Measurements from ENCODE around the gene PTPRT.

Gene PTPRT

DNA sequence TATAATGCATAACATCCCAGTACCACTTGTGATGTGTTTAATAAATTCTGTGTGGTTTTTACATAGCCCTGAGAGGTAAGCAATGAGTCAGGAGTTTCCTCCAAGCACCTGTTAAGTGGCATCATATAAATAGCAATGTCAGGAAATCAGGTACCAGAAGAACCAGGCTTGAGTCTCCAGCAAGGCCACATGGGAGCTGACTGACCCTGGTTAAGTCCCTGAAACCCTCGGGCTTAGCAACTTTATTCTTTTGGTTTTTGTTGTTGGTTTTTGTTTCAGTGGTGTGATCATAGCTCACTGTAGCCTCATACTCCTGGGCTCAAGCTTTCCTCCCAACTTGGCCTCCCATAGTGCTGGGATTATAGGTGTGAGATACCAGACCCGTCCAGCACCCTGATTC lies 70.0 kb downstream of the PTPRT start:
- DNase-seq (ENCODE audit: low read depth), result no peak

DNA sequence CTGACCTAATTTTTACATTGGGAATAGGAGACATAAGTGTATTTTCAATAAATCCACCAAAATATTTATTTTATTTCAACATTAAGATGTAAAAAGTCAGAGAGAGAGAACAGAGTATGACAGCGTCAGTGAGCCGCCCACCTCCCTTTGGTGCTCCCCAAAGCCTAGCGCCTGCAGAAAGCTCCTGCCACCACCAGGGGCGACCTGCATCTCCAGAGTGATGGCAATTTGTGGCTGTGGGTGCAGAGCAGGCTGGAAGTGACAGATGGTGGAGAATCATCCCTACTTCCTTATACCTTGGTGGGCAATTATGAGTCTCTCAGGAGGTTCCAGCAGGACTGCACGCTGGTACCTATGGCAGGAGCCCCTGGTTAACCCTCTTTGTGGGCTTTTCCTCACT lies 87.3 kb downstream of the PTPRT start:
- no peak for DNase-seq (ENCODE audit: low read depth)

DNA sequence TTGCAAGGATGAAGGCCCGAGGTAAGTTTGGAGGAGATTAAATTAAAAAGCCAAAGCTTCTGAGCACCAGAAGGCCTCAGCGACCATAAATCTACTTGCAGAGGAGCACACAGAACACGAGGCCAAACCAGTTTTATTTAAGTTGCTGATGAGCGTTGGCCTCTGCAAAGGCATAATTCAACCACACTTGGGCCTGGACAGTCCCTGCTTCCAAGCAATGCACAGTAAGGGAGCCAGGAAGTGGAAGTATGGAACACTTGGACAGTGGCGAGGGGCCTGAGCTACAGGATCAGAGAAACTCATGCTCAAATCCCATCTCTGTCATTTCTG lies 92.8 kb downstream of the PTPRT start:
- no peak for DNase-seq (ENCODE audit: low read depth)

DNA sequence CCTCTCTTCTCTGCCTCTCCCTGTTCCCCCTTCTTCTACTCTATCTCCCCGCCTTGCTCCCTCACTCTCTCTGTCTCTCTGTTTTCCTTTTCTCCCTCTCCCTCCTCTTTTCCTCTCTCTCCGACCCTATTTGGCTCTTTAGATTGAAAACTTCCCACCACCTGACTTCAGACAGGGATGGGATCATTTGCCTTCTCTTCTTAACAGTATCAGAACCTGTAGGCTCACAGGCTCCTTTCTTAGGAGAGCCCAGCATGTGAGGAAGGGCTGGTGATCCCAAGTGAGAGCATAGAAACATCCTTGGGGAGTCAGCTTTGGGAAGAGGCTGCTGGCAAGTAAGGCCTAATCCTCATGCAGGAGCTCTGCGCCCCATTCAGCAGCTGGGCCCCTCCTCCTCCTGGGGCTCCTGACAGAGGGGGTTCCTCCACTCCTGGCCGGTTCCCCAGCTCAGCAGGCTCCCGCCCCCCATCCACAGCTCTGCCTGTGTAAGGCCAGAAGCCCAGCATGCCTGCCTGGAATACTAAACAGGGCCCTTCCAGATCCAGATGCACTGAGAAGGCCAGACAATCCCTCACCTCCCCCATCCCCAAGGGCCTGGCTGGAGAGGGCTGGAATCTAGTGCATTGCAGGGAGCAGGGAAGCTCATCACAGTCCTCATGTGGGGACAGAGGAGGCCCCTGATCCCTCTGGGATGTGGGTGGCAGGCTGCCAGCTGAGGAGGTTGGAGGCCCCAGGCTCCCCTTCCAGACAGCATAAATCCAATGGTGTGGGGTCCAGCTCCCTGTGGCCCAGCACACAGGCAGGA lies 93.4 kb downstream of the PTPRT start:
- no peak for DNase-seq (ENCODE audit: low read depth)

DNA sequence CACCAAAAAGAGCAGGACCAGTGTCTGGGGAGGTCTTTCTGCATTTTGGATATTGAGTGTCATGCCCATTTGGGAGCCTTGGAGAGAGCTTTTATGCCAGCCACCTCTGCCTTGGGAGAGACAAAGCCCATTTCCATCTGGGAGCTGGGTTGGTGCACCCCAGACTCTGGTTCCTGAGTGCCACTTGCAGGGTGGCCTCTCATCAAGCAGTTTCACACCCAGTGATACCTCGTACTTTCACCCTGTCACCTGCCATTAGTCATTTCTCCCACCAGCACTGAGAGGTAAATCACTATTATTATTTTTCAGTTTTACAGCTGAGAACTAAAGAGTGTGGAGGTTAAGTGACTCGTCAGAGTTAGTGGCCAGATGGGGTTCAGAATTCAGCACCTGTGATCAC lies 94.7 kb downstream of the PTPRT start:
- no peak for DNase-seq (ENCODE audit: low read depth)

DNA sequence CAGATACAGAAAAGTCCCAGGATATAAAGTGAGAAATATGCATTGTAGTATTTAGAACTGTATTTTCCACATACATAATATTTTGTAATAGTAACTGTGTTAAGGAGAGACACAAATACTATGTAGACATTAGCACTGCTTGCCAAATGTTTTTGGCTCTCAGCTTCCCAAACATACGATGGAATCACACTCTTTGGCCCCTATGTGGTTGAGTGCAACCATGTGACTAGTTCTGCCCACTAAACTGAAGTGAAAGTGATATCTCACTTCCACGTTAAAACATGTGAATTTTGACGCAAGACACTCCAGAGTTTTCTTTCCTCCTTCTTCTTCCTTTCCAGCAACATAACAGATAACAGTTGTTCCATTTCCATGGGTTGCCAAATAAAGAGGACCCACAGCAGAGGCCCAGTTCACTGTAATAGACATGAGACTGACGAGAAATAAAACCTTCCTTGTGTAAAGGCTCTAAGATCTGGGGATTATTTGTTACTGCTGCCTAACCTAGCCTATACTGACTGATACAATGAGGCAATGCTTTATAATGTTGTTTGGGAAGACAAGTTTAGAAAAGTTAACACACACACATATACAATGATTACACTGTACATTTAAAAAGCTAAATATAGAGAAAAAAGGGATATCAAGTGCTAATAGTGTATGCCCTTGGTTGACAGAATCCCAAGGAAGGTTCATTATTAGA lies 97.2 kb downstream of the PTPRT start:
- no peak for DNase-seq (ENCODE audit: low read depth)

DNA sequence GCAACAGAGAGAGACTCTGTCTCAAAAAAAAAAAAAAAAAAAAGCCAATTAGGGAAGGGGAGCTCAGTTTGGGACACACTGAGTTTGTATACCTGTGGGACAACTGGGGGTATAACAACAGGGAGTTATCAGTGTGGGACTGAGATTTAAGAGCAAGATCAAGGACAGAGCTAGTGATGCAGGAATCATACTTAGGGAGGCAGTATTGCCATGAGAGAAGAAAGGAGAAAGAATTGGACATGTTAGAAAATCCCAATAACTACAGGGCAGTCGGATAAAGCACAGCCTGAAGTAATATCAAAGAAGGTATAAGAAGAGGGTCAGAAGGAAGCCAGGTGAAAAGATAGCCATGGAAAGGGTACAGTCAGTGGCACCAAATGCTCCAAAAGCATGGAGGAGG lies 121.2 kb downstream of the PTPRT start:
- no peak for DNase-seq (ENCODE audit: low read depth)

DNA sequence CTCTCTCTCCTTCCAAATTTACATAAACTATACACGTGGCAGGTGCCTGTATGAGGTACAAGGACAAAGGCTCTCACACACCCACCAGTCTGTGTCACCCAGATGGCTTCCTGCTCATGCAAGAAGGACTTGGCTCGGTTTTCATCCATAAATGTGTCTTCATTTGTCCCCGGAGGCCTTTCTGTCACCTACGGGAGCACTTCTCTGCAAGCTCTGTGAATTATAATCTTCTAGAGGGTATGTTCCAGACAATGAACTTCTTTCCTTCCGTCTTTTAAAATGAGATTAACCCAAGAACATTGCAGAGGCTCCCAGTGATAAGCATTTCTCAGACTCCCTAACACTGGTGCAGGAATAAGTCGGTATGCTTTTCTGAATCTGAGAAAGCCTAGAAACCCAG lies 123.6 kb downstream of the PTPRT start:
- no peak for DNase-seq (ENCODE audit: low read depth)

DNA sequence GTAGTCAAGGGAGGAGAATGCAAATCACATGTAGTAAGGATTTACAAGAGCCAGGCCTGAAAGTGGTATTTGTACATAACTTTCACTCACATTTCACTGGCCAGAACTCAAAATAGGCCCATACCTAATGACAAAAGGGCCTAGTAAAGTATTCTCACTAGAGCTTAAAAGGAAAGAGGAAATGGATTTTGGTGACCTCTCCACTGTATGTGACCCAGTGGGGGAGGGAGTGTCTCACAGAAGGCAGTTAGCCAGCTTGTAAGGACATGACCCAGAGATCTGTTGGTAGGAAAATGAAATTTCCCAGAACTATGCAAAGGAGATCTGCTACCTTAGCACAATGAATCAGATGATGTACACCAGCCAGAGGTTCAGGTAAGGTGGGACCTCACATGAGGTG lies 124.4 kb downstream of the PTPRT start:
- DNase-seq (ENCODE audit: low read depth), result no peak

DNA sequence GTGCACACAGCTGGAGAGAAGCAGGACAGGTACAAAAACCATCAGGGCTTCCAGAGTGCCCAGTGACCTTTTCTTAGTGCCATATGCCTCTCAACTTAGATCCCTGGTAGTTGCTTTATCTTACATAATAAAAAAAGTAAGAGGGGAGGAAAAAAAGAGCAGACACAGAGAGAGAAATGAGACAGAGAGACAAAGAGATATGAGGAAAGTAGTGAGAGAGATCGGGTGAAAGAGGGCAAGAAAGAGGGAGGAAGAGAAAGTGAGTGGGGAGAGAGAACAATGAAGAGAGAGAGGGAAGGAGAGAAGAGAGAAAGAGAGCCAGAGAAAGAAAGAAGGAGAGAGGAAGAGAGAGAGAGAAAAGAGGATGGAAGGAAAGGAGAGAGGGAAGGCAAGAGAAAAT lies 131.6 kb downstream of the PTPRT start:
- DNase-seq (ENCODE audit: low read depth), result no peak

DNA sequence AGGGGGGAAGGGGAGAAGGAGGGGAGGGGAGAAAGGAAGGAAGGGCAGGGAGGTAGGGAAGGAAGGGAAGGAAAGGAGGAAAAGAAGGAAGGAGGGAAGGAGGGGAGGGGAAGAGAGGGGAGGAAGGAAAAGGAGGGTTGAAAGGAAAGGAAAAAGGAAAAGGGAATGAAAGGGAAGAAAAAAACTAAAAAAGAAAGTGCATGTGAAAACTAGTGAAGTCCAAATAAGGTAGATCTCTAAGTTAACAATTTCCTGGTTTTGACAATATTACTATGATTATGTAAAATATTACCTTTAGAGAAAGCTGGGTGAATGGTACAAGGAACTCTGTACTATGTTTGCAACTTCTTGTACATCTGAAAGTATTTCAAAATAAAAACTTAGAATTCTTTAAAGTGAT lies 132.4 kb downstream of the PTPRT start:
- no peak for DNase-seq (ENCODE audit: low read depth)

DNA sequence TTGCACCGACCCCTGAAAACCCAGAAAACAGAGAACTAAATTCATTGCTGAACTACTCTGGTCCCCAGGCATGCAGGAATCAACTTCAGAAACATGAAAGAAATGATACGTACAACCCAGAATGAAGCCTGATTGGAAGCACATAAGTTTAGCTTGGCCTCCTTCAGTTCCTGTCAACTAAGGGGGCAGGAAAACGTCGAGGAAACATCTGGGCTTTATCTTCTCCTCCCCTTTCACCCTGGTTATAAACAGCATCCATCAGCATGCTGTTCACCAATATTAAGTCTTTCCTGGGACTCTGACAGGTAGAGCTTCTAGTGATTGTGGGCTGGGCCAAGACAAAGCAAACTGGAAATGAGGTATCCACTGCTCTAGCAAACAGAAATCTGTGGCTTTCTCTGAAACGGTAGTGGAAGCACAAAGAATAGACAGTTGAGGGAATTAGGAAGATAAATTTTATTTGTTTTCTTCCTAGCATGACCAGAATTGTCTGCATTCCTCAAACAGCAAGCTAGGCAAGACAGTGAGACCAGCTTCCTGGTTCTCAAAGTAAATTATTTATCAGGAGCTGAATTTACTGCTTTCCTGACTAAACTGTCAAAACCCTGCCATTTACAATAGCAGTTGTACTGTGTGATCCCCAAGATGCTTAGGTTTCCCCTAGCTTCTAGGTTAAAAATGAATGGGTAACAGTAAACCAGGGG lies 134.4 kb downstream of the PTPRT start:
- DNase-seq (ENCODE audit: low read depth), result no peak

DNA sequence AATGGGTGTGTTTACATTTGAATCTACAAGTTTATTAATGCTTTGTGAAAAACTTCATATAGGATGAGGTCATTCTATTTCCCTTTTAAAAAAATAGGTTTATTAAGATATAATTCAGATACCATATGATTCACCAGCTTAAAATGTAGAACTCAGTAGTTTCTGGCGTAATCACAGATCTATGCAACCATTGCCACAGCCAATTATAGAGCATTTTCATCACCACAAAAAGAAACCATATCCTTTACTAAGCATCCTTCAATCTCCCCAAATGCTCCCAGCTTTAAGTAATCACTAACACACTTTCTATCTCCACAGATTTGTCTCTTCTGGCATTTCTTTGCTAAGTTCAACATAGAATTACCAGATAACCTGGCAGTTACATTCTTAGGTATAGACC lies 137.2 kb downstream of the PTPRT start:
- DNase-seq (ENCODE audit: low read depth), result no peak

DNA sequence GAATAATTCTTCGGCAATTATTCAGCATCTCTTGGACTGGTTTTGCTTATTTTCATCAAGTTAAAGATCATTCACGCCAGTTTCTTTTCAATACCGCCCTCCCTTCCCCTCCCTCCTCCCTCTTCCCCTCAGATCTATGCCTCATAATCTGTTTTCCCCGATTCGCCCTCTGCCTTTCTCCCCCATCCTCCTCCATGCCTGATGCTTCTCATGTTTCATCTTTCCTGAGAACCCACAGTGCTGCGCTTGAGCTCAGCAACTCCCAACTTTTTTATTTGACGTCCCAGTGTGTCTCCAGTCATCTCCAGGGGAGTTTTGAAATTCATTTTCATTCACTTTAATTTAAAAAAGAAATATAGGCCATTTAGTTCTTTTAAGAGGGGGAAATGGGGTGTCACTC lies 142.7 kb downstream of the PTPRT start:
- no peak for DNase-seq (ENCODE audit: low read depth)

DNA sequence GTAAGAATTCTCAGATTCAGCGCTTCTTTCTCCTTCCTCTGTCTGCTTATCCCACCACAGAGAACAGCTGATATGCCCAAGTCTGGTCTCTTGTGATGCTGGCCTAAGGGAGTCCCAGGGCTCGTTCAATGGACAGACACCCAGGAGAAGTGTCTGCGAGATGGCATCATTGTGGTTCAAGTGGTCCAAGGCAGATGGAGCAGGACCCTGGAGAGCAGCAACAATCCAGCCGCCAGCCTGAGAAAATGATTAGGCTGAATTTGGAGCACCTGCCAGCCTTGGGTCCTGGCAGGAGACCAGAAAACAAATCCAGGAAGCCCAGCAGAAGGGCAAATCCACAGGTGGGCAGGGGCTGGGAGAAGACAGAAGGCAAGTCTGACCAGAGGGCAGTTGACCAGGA lies 145.8 kb downstream of the PTPRT start:
- no peak for DNase-seq (ENCODE audit: low read depth)

DNA sequence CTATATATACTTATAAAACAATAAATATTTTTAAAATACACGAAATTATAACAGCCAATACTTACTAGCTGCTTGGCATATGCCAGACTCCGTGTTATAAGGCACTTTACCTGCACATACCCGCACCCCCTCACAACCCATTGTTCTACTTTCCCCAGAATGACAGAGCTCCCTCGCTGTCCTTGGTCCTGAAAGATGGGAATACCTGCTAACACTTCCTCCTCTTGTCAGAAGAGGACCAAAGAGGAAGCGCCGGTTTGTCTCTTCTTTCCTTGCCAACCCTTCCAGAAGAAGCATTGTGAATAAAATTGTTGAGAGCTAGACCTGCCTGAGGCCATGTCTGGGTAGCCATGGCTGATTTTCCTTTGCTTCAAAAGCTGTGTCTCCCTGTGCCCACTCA lies 149.3 kb downstream of the PTPRT start:
- no peak for DNase-seq (ENCODE audit: low read depth)

DNA sequence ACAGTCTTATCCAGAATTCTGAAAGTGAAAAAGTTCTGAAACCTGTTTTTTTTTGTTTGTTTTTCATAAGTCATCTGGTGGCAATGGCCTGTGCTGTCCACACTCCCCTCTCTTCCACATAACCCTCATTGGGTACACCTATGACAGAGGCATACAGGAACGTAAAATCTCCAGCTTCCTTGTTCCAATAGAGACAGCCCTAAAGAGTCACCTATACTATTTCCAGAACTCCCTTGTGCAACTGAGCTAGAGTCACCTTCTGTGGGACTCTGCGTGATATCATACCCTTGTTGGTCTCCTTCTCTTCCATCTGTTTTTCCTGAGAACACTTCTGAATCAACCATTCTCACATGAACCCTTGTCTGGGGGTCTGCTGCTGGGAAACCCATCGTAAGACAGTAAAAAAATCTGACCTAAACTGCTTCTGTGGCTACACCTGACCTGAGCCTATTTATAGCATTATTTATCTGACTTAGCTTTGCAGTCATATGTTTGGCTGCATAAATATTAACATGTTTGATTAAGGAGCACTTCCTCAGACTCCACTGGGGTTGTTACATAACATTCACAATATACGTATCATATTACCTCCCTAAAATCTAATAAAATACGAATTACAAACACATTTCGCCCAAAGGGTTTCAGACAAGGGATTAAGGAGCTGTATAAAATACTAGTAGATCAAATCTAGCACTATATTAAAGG lies 151.9 kb downstream of the PTPRT start:
- DNase-seq (ENCODE audit: low read depth), result no peak

DNA sequence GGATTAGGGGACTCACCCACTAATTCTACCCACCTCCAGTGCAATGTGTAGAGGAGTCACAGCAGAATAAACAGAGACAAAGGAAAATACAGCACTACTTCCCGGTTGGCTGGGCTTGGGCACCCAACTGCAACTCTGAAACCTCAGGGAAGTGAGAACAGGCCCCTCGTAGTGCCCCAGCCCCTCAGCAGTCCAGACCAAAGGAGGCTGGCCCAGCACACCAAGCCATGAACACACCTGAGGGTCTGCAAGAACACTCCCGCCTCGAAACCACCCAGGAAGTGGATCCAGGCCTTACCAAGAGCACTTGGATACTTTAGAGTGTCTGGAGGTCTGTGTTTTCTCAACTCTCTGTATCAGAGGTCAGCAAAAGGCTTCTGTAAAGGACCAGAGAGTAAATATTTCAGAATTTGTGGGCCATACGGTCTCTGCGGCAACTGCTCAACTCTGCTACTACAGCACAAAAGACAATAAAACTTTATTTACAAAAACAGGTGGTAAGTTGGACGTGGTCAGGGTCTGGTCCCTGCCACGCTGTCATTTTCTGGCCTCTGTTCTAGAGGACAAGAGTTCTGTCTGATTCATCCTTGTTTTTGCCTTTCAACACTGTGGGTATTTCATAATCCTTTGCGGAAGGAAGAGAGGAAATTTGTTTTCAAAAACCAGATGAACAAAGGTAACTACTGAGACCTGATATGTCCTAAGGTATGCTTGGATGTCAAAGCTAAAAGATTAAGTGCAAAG lies 154.6 kb downstream of the PTPRT start:
- no peak for DNase-seq (ENCODE audit: low read depth)

DNA sequence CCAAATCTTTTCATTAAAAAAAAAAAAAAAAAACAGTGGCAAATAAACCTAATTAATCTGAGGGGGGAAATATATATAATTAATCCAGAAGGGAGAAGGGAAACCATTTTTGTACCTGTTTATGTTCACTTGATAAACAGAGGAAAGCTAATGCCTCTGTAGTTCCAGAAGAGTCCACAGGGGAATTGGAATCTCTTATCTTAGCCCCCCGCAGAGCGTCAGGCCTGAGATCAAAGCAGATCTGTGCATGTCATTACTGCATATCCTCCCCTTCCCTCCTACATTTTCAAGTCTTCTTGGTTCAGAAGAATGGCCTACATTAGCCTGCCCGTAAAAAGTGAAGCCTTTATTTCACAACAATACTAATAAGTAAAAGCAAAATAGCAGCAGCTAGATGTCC lies 157.2 kb downstream of the PTPRT start:
- DNase-seq (ENCODE audit: low read depth), result no peak

DNA sequence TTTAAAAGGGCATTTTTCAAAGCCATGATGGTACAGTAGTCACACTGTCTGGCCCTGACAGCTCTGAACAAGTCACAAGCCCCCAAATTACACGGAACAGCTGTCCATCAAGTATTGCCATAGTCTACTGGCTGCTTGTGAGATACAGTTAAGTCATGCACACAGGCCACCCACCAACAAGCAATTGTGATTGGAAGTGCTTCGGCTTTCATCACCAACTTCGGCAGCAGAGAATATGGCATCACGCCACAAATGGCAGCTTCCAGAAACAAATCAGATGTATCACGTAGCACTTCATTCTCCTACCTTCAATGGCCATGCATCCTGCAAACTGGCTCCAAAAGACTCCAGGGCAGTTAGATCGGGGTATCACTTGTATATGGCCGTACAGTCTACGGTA lies 160.5 kb downstream of the PTPRT start:
- no peak for DNase-seq (ENCODE audit: low read depth)

DNA sequence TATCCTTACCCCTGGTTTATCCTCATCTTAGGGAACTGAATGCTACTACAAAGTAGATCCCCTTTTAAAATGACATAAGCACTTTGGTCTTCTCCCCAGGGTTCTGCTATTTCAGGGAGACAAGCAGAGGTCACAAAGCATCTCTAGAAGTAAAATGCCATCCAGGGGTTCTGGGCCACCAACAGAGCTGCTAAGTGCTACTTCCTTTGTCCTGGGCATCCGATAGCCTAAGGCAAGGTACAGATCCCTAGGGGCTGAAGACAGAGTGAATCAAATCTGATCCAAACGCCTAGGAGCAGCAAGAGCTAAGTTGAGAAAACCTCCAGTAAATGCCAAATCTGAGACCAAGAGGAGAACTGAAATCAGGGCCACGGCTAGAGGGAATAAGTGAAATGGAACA lies 161.2 kb downstream of the PTPRT start:
- no peak for DNase-seq (ENCODE audit: low read depth)

DNA sequence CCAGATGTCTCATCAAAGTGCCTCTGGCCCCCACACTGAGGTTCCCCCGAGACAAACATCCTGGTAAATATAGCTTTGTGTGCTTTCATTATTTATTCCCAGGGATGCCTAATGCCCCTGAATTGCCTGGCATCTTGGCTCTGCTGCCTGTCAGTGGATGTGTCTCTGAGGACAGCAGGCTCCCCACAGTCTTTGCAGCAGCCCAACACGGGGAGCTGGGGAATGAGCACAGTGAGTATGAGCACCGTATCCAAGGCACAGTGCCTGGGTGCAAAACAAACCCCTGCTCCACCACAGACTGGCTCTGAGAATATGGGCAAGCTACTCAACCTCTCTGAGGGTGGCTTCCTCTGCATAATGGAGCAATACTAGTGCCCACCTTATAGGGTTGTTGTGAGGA lies 165.9 kb downstream of the PTPRT start:
- no peak for DNase-seq (ENCODE audit: low read depth)
